ENCODE measurements around the gene DGKG.

DGKG gene

DNA sequence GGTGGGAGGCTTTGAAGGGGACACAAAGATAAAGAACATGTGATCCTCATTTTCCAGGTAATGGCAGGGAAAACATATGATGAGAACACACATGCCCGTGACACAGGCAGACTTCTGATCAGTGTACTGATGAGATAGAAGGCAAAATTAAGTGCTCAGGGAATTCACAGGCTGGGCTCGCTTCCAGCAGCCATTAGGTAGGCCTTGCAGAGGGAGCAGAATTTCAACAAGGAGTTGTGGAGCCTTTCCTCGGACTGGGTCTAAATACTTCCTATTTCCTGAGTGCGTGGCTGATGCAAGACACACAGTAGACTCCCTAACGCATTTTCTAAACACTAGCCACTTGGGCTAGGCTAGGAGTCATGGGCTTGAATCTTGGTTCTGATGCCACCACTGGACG lies 179.2 kb downstream of the DGKG start:
- FAIRE-seq: no peak
- no peak for DNase-seq (ENCODE audit: extremely low spot score, insufficient read length, low read depth)

- FAIRE-seq: no peak
- DNase-seq (ENCODE audit: extremely low spot score, insufficient read length, low read depth): no peak
These were observed 180.1 kb downstream of the DGKG start for GRCh38 chr3:186181901-186182300.

GRCh38 chr3:186180891-186181481 lies 181.0 kb downstream of the DGKG start:
- FAIRE-seq (no peak), DNase-seq (ENCODE audit: extremely low spot score, insufficient read length, low read depth) (no peak)

DNA sequence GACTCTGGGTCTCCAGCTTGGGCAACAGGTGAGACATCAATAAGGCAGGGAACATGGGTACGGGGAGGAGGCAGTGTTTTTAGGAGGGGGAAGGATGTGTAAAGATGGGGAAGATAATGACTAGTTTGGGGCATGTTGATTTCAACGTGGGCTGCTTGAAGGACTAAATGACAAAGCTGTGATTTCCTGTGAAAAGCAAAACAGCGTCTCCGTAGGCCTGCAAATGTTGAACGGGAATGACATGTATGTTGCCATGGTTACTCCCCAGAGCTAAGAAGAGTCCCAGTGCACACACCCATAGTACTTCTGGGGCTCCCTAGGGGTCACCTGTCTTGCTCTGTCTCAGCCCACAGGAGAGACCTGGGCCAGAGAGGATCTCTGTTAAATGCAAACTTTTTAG lies 181.9 kb downstream of the DGKG start:
- DNase-seq (ENCODE audit: extremely low spot score, insufficient read length, low read depth) (no peak), FAIRE-seq (no peak)

DNA sequence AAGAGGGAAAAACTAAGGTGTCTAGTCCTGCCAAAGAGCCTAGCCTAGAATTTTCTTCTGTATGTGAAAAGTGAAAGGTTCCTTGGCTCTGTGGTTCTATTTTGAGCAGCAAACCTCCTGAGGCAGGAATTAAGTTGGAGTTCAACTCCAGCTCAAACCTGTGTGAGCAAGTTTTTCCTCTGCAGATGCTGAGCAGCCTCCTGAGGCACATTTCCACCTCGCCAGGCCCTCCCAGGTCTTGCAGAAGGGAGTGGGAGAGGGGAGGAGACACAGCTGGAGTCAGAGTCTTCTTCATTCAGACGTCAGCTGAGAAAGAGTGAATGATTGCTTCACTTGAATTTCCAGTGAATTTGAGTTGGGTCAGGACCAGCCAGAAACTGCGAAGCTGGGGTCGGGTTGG lies 183.6 kb downstream of the DGKG start:
- FAIRE-seq: no peak
- DNase-seq (ENCODE audit: extremely low spot score, insufficient read length, low read depth): no peak

GRCh38 chr3:186176373-186176990 lies 185.6 kb downstream of the DGKG start:
- FAIRE-seq (no peak), DNase-seq (ENCODE audit: extremely low spot score, insufficient read length, low read depth) (no peak)

- no peak for FAIRE-seq
- no peak for DNase-seq (ENCODE audit: extremely low spot score, insufficient read length, low read depth)
These were observed 188.7 kb downstream of the DGKG start for GRCh38 chr3:186173224-186173815.

DNA sequence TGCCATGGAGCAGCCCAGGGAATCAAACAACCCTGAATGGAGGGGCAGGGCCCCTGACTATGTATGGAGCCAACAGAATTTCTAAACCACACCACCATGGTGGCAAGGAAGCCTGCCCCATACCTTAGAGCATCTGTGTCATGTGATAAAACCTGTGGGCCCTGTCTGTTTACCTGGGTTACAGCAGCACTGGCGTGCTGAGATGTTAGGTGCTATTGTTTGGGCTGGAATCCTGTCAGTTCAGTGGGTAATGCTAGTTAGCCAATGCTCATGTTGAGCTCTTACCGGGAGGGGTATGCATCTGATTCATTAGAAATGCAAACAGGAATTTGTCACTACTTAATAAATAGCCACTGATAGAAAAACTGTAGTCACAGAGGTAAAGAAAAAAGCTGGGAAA lies 189.7 kb downstream of the DGKG start:
- FAIRE-seq (no peak), DNase-seq (ENCODE audit: extremely low spot score, insufficient read length, low read depth) (no peak)

DNA sequence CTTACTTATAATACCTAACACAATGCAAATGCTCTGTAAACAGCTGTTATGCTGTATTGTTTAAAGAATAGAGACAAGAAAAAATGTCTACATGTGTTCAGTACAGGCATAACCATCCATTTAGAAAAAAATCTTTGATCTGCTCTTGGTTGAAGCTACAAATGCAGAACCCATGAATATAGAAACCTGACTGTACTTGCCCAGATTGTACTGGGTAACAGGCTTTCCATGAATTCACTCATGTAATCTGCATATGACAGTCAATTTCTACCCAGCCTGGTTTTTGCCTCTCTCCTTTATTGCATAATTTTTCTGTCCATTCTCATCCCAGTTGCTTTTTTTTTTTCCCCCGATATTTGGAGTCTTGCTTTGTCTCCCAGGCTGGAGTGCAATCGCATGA lies 190.5 kb downstream of the DGKG start:
- no peak for DNase-seq (ENCODE audit: extremely low spot score, insufficient read length, low read depth)
- FAIRE-seq: no peak

DNA sequence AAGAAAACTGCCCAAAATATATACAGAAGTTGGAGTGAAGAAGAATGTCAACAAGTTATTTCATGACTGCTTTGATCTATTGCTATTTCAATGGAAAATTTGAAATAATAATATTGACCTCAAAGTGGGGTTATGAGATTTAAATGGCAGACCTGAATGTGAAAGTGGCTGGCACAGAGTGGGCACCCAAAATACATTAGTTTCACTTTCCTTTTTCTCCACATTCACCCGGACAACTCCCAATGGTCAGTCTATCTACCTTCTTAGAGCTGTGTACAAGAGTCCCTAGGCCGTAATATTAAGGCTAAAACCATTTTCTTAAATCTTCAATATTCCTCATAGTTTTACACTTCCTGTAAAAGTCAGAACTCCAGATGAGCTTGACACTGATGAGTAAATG lies 191.5 kb downstream of the DGKG start:
- DNase-seq (ENCODE audit: extremely low spot score, insufficient read length, low read depth): no peak
- FAIRE-seq: no peak

DNA sequence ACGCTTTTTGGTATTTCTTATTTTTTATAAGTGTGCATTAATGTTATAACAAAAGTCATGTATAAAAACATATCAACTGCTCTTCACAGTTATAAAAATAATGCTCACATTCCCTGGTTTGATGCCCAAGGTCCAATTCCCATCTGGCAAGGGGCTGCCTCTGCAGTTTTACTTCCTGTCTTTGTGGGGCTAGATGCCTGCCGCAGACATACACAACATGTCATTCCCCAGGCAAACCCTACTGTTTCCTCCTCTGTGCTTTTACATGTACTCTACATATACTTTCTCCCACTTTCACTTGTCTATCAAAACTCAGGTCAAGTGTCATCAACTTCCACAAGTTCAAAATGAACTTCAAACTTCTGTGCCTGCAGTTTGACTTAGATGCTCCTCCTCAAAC lies 192.7 kb downstream of the DGKG start:
- no peak for DNase-seq (ENCODE audit: extremely low spot score, insufficient read length, low read depth)
- FAIRE-seq: no peak

GRCh38 chr3:186168976-186169375 lies 193.1 kb downstream of the DGKG start:
- DNase-seq (ENCODE audit: extremely low spot score, insufficient read length, low read depth) (no peak), FAIRE-seq (no peak)

GRCh38 chr3:186167646-186168395 lies 194.2 kb downstream of the DGKG start:
- no peak for DNase-seq (ENCODE audit: extremely low spot score, insufficient read length, low read depth)
- no peak for FAIRE-seq

- FAIRE-seq: no peak
- no peak for DNase-seq (ENCODE audit: extremely low spot score, insufficient read length, low read depth)
These were observed 195.3 kb downstream of the DGKG start for GRCh38 chr3:186166491-186167288.

DNA sequence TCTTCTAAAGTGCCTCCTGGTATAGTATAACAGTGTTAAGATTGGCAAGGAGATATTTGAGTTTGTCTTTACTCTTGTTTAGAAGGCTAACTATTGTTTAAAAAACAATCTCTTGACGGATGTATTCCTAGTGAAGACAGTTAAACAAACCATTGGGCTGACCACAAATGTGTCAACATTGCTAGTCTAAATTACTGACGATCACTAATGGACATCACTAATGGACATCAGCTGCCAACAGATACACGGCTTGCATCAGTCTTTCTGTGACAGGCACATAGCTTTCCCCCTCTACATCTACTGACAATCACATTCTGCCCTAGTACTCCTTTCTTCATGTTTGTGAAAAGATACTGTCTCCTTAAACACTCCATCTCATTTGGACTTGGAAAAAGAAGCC lies 196.0 kb downstream of the DGKG start:
- FAIRE-seq: no peak
- DNase-seq (ENCODE audit: extremely low spot score, insufficient read length, low read depth): no peak

- FAIRE-seq (no peak), DNase-seq (ENCODE audit: extremely low spot score, insufficient read length, low read depth) (no peak)
These were observed 196.7 kb downstream of the DGKG start for GRCh38 chr3:186165331-186165730.

GRCh38 chr3:186164696-186165095 lies 197.3 kb downstream of the DGKG start:
- no peak for FAIRE-seq
- no peak for DNase-seq (ENCODE audit: extremely low spot score, insufficient read length, low read depth)

GRCh38 chr3:186162221-186162620 lies 199.8 kb downstream of the DGKG start:
- FAIRE-seq (no peak), DNase-seq (ENCODE audit: extremely low spot score, insufficient read length, low read depth) (no peak)

DNA sequence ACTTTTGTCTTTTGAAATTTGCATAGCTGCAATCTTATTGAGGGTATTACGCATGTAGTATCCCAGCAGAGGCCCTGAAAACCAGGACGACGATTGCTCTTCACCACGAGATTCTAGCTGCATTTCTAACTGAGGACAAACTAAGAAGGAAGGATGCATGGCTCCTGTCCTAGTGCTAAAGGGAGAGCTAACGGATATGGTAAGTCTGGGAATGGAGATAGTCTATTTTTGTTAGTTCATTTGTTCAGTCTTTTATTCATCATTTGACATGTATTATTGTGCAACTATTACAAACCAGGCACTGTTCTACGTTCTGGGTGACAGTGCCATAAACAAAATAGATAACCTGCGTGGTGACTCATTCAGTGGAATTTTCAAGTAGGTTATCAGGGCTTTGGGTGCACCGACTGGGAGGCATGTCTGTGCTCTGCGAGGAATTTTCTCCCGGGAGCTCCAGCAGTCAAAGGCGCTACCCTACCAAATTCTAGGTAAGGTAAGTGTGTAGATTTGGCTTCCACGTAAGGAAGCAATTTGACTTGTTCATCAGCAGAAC lies 201.3 kb downstream of the DGKG start:
- DNase-seq (ENCODE audit: extremely low spot score, insufficient read length, low read depth) (no peak), FAIRE-seq (no peak)

DNA sequence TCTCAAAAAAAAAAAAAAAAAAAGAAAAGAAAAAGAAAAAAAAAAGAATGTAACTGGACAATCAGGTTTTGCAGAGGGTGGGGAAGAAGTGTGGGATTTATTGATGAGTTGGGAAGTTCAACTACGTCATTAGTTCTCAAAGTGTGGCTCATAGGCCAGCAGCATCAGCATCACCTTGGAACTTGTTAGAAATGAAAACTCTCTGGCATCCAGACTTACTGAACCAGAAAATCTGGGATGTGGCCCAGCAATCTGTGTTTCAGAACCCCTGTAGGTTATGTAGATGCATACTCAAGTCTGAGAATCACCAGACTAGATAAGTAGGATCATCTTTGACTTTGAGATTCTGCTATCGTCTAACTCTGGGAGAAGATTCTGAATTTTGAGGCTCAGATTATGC lies 207.4 kb downstream of the DGKG start:
- no peak for FAIRE-seq
- DNase-seq (ENCODE audit: extremely low spot score, insufficient read length, low read depth): no peak

All from GM18507 (cell line).